HL-60/S4 treated with retinoic acid at 250 ng/mL for 4 days and 3 days (cell line): Measurements from ENCODE around the gene NAV2.
"Not testable (repeated sequence)": the region's sequence is repeated elsewhere in the genome, so short reads cannot be mapped to it uniquely, and the experiment has no call there.

ENCODE experiments used
- in situ Hi-C: fragments of 300-500 bp; cut with MboI; formaldehyde crosslinking; loops from 2 replicates; pipeline ENCODE4 v1.7.0; 2022; ENCODE audit warnings: low sequenced_read_pairs

The NAV2 gene

GRCh38 chr11:19917069-19917468 lies 204.4 kb downstream of the NAV2 start:
- in situ Hi-C loops: no loop called here

- in situ Hi-C loops: no loop called here
Measured at GRCh38 chr11:19918302-19919049, 205.8 kb downstream of the NAV2 start.

GRCh38 chr11:19919050-19919561 lies 206.5 kb downstream of the NAV2 start:
- in situ Hi-C loops: no loop called here

GRCh38 chr11:19920982-19921381 lies 208.3 kb downstream of the NAV2 start:
- in situ Hi-C loops: no loop called here

GRCh38 chr11:19921976-19922688 lies 209.5 kb downstream of the NAV2 start:
- in situ Hi-C loops: no loop called here

GRCh38 chr11:19922689-19923035 lies 210.0 kb downstream of the NAV2 start:
- in situ Hi-C loops: no loop called here

- in situ Hi-C loops: no loop called here
Measured at GRCh38 chr11:19923626-19924025, 211.0 kb downstream of the NAV2 start.

- in situ Hi-C loops: no loop called here
Measured at GRCh38 chr11:19924311-19924710, 211.7 kb downstream of the NAV2 start.

- in situ Hi-C loops: no loop called here
Measured at GRCh38 chr11:19924716-19925115, 212.1 kb downstream of the NAV2 start.

- in situ Hi-C loops: not testable (repeated sequence)
Measured at GRCh38 chr11:19927403-19927802, 214.8 kb downstream of the NAV2 start.

- in situ Hi-C loops: no loop called here
Measured at GRCh38 chr11:19929147-19929546, 216.5 kb downstream of the NAV2 start.

- in situ Hi-C loops: no loop called here
Measured at GRCh38 chr11:19929655-19930054, 217.0 kb downstream of the NAV2 start.

- in situ Hi-C loops: no loop called here
Measured at GRCh38 chr11:19931141-19931770, 218.6 kb downstream of the NAV2 start.

- in situ Hi-C loops: no loop called here
Measured at GRCh38 chr11:19931771-19932369, 219.2 kb downstream of the NAV2 start.

GRCh38 chr11:19933132-19933735 lies 220.6 kb downstream of the NAV2 start:
- in situ Hi-C loops: no loop called here

- in situ Hi-C loops: no loop called here
Measured at GRCh38 chr11:19933801-19934488, 221.3 kb downstream of the NAV2 start.

GRCh38 chr11:19934828-19935259 lies 222.2 kb downstream of the NAV2 start:
- in situ Hi-C loops: no loop called here

- in situ Hi-C loops: no loop called here
Measured at GRCh38 chr11:19935507-19935906, 222.9 kb downstream of the NAV2 start.

- in situ Hi-C loops: no loop called here
Measured at GRCh38 chr11:19936461-19936860, 223.8 kb downstream of the NAV2 start.

- in situ Hi-C loops: no loop called here
Measured at GRCh38 chr11:19938169-19938856, 225.7 kb downstream of the NAV2 start.
